Kidney capillary endothelial cell (primary cell): ENCODE measurements around the gene DGKD.
"Not testable (repeated sequence)": the region's sequence is repeated elsewhere in the genome, so short reads cannot be mapped to it uniquely, and the experiment has no call there.

ENCODE experiments used
- DNase-seq: peaks from one replicate; pipeline ENCODE4 v3.0.0-alpha.2; 2018; ENCODE audit warnings: low spot score

The DGKD gene

GRCh38 chr2:233353769-233354499 lies at the start of gene DGKD:
Gene DGKD (plus strand): TSS chr2:233354494. CDS start chr2:233354519, 25 bp downstream.
- DNase-seq = peak; percentile 59

GRCh38 chr2:233307565-233307964 lies 46.7 kb upstream of the DGKD start, which contains the start of gene SAG:
Gene SAG (plus strand): TSS chr2:233307816. CDS start chr2:233309190, 1,374 bp downstream.
- DNase-seq = no peak

- no peak for DNase-seq
These were observed 42.9 kb upstream of the DGKD start for GRCh38 chr2:233311241-233311926.

GRCh38 chr2:233312874-233313273 lies 41.4 kb upstream of the DGKD start:
- no peak for DNase-seq

- no peak for DNase-seq
These were observed 39.9 kb upstream of the DGKD start for GRCh38 chr2:233314180-233314925.

- DNase-seq = no peak
These were observed 36.9 kb upstream of the DGKD start for GRCh38 chr2:233317196-233317943.

- no peak for DNase-seq
These were observed 35.0 kb upstream of the DGKD start for GRCh38 chr2:233319256-233319655.

- no peak for DNase-seq
These were observed 33.8 kb upstream of the DGKD start for GRCh38 chr2:233320470-233320869.

- no peak for DNase-seq
These were observed 33.1 kb upstream of the DGKD start for GRCh38 chr2:233321166-233321565.

GRCh38 chr2:233323851-233324250 lies 30.4 kb upstream of the DGKD start:
- DNase-seq = no peak

- DNase-seq = no peak
These were observed 29.0 kb upstream of the DGKD start for GRCh38 chr2:233325256-233325655.

GRCh38 chr2:233325814-233326213 lies 28.5 kb upstream of the DGKD start:
- DNase-seq = no peak

GRCh38 chr2:233326500-233326899 lies 27.8 kb upstream of the DGKD start:
- DNase-seq = no peak

- no peak for DNase-seq
These were observed 25.4 kb upstream of the DGKD start for GRCh38 chr2:233328922-233329321.

- DNase-seq = peak; percentile 8
These were observed 24.7 kb upstream of the DGKD start for GRCh38 chr2:233329489-233330135.

GRCh38 chr2:233331536-233331935 lies 22.8 kb upstream of the DGKD start:
- DNase-seq = no peak

GRCh38 chr2:233332125-233332524 lies 22.2 kb upstream of the DGKD start:
- DNase-seq = no peak

- DNase-seq = no peak
These were observed 19.4 kb upstream of the DGKD start for GRCh38 chr2:233334915-233335314.

GRCh38 chr2:233336091-233336490 lies 18.2 kb upstream of the DGKD start:
- DNase-seq = not testable (repeated sequence)

GRCh38 chr2:233336541-233336940 lies 17.8 kb upstream of the DGKD start:
- no peak for DNase-seq

- no peak for DNase-seq
These were observed 16.2 kb upstream of the DGKD start for GRCh38 chr2:233338046-233338445.
